MM.1S (cell line): Measurements from ENCODE around the gene GALNT6.

Source experiments
- DNase-seq: peaks from one replicate; pipeline ENCODE4 v3.0.0-alpha.2; 2015
- H2AFZ ChIP-seq: fragments of 300-600 bp; sonication (generic); 2 replicates; pipeline ENCODE4 v1.6.0; 2016; ENCODE audit warnings: antibody characterized with exemption, low read length
- H3F3A ChIP-seq: fragments of 300-600 bp; sonication (generic); 2 replicates; pipeline ENCODE4 v1.6.1; 2016; ENCODE audit warnings: mild to moderate bottlenecking, antibody characterized with exemption, low read length, moderate library complexity, mixed read lengths; ENCODE audit not compliant: insufficient read depth
- H3K27ac ChIP-seq: fragments of 300-600 bp; sonication (generic); 2 replicates; pipeline ENCODE4 v1.5.1; 2016; ENCODE audit warnings: mild to moderate bottlenecking, low read length
- H3K27me3 ChIP-seq: fragments of 300-600 bp; sonication (generic); replicated peaks from 2 replicates; pipeline ENCODE4 v1.6.0; 2016; ENCODE audit warnings: low read length; ENCODE audit not compliant: insufficient read depth
- H3K36me3 ChIP-seq: fragments of 300-600 bp; sonication (generic); replicated peaks from 2 replicates; pipeline ENCODE4 v1.6.1; 2016; ENCODE audit warnings: mild to moderate bottlenecking, low read length, mixed read lengths; ENCODE audit not compliant: insufficient read depth
- H3K4me1 ChIP-seq: fragments of 300-600 bp; sonication (generic); 2 replicates; pipeline ENCODE4 v1.6.1; 2016; ENCODE audit warnings: low read length, mixed read lengths
- H3K4me2 ChIP-seq: fragments of 300-600 bp; sonication (generic); 2 replicates; pipeline ENCODE4 v1.6.0; 2016; ENCODE audit warnings: low read depth, low read length
- H3K4me3 ChIP-seq: fragments of 300-600 bp; sonication (generic); 2 replicates; pipeline ENCODE4 v1.5.1; 2016; ENCODE audit warnings: low read length, mixed read lengths
- H3K79me2 ChIP-seq: fragments of 300-600 bp; sonication (generic); 2 replicates; pipeline ENCODE4 v1.6.1; 2016; ENCODE audit warnings: mixed run types, low read length, mixed read lengths
- H3K9ac ChIP-seq: fragments of 300-600 bp; sonication (generic); 2 replicates; pipeline ENCODE4 v1.6.1; 2016; ENCODE audit warnings: low read length, mixed read lengths
- H3K9me2 ChIP-seq: fragments of 300-600 bp; sonication (generic); replicated peaks from 2 replicates; pipeline ENCODE4 v1.6.1; 2016; ENCODE audit warnings: mild to moderate bottlenecking, low read length, mixed read lengths; ENCODE audit not compliant: insufficient read depth
- H3K9me3 ChIP-seq: fragments of 300-600 bp; sonication (generic); replicated peaks from 2 replicates; pipeline ENCODE4 v1.6.1; 2016; ENCODE audit warnings: mild to moderate bottlenecking, low read length, mixed read lengths; ENCODE audit not compliant: insufficient read depth
- H4K20me1 ChIP-seq: fragments of 300-600 bp; sonication (generic); 2 replicates; pipeline ENCODE4 v1.6.1; 2016; ENCODE audit warnings: mild to moderate bottlenecking, low read length, moderate library complexity, mixed read lengths; ENCODE audit not compliant: insufficient read depth
- EZH2 ChIP-seq: fragments of 300-600 bp; sonication (generic); optimal IDR thresholded peaks from 2 replicates; pipeline ENCODE3; 2017; ENCODE audit warnings: low read depth, mild to moderate bottlenecking, antibody characterized with exemption, low read length, mixed read lengths
- EZH2phosphoT487 ChIP-seq: fragments of 300-600 bp; sonication (generic); IDR thresholded peaks from 2 replicates; pipeline ENCODE4 v1.6.1; 2018; ENCODE audit warnings: antibody characterized with exemption, low read length
- TF ChIP-seq, protein P1 (sequence below): fragments of 300-600 bp; sonication (generic); IDR thresholded peaks from 2 replicates; pipeline ENCODE4 v1.5.1; 2016; ENCODE audit warnings: antibody characterized with exemption, low read length, mixed read lengths

Gene GALNT6

DNA sequence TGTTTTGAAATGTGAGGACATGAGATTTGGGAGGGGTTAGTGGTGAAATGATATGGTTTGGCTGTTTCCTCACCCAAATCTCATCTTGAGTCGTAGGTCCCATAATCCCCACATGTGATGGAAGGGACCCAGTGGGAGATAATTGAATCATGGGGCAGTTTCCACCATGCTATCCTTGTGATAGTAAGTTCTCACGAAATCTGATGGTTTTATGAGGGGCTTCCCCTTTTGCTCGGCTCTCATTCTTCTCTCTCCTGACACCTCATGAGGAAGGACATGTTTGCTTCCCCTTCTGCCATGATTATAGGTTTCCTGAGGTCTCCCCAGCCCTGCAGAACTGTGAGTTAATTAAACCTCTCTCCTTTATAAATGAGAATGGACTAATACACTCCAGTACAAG is 18.0 kb downstream of the GALNT6 start:
- Histone ChIP-seq H3K4me2 (no peak overlapping the region), H3K79me2 (no peaks in the 10 kb centered on the region), H3K27ac (no peak overlapping the region), H2AFZ (no peak overlapping the region), H3K9ac (no peak overlapping the region), H3F3A (peaks cover 12% of the 10 kb centered on the region), H3K9me2 (no peaks in the 10 kb centered on the region), H3K4me3 (no peak overlapping the region), H3K36me3 (no peaks in the 10 kb centered on the region), H3K9me3 (no peaks in the 10 kb centered on the region), H3K4me1 (peaks cover 13% of the 10 kb centered on the region), H4K20me1 (no peaks in the 10 kb centered on the region), H3K27me3 (no peaks in the 10 kb centered on the region)
- TF ChIP-seq, protein P1, sequence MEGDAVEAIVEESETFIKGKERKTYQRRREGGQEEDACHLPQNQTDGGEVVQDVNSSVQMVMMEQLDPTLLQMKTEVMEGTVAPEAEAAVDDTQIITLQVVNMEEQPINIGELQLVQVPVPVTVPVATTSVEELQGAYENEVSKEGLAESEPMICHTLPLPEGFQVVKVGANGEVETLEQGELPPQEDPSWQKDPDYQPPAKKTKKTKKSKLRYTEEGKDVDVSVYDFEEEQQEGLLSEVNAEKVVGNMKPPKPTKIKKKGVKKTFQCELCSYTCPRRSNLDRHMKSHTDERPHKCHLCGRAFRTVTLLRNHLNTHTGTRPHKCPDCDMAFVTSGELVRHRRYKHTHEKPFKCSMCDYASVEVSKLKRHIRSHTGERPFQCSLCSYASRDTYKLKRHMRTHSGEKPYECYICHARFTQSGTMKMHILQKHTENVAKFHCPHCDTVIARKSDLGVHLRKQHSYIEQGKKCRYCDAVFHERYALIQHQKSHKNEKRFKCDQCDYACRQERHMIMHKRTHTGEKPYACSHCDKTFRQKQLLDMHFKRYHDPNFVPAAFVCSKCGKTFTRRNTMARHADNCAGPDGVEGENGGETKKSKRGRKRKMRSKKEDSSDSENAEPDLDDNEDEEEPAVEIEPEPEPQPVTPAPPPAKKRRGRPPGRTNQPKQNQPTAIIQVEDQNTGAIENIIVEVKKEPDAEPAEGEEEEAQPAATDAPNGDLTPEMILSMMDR, result no peak
- TF ChIP-seq EZH2phosphoT487 (no peak), EZH2 (no peak)
- no peak for DNase-seq

DNA sequence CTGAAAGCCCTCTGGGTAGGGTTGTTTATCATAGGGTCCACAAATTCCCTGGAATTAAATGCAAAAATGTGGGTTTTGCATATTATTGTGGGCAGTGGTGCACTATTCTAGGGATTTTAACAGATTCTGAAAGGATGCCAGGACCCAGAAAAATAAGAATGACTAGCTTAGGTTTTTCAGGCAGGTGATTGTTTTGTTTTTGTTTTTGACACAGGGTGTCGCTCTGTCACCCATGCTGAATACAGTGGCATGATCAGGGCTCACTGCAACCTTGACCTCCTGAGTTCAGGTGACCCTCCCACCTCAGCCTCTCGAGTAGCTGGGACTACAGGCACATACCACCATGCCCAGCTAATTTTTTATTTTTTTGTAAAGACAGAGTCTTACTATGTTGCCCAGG is 19.2 kb downstream of the GALNT6 start:
- no peak overlapping the region for H2AFZ ChIP-seq
- no peak overlapping the region for H3K9ac ChIP-seq
- TF ChIP-seq, protein P1, result no peak
- TF ChIP-seq EZH2phosphoT487 (no peak), EZH2 (no peak)
- no peak overlapping the region for H3K4me3 ChIP-seq
- H3K36me3 ChIP-seq, result no peaks in the 10 kb centered on the region
- H3K4me1 ChIP-seq, result peaks cover 16% of the 10 kb centered on the region
- no peaks in the 10 kb centered on the region for H3K79me2 ChIP-seq
- H3K27me3 ChIP-seq, result no peaks in the 10 kb centered on the region
- no peaks in the 10 kb centered on the region for H3K9me3 ChIP-seq
- no peak for DNase-seq
- peaks cover 12% of the 10 kb centered on the region for H3F3A ChIP-seq
- H4K20me1 ChIP-seq, result no peaks in the 10 kb centered on the region
- no peak overlapping the region for H3K27ac ChIP-seq
- H3K4me2 ChIP-seq, result no peak overlapping the region
- no peaks in the 10 kb centered on the region for H3K9me2 ChIP-seq

DNA sequence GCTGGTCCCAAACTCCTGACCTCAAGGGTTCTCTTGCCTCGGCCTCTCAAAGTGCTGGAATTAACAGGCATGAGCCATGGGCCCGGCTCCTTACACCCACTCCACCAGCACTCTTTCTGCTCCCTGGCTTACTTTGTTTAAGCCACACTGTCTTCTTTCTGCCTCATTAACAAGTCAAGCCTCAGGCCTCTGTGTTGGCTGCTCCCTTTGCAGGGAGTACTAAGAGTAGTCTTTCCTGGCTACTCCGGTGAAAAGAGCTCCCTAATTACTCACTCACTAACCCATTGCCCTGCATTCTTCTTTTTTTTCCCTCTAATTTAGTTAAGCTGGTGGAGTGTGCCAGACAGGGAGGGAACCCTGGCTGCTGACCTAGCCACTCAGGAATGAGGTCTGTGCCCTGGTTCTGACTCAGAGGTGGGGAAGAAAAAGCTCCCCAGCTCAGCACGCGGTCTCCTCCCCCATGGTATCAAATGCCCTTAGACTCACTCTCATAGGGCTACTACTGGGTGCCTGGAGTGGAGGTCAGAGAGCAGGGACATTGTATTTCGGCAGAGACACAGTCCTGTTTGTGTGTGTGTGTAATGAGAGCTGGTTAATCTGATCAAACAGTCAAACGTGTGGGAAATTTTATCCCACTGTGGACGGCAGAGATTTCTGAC is 19.8 kb downstream of the GALNT6 start:
- Histone ChIP-seq H3K36me3 (no peaks in the 10 kb centered on the region), H2AFZ (no peak overlapping the region), H3K4me3 (no peak overlapping the region), H3K9me2 (no peaks in the 10 kb centered on the region), H3K4me1 (peaks cover 16% of the 10 kb centered on the region), H3K79me2 (no peaks in the 10 kb centered on the region), H3K9ac (no peak overlapping the region), H4K20me1 (no peaks in the 10 kb centered on the region), H3K27me3 (no peaks in the 10 kb centered on the region), H3K27ac (no peak overlapping the region), H3F3A (peaks cover 12% of the 10 kb centered on the region), H3K9me3 (no peaks in the 10 kb centered on the region), H3K4me2 (no peak overlapping the region)
- no peak for DNase-seq
- TF ChIP-seq EZH2 (no peak), EZH2phosphoT487 (no peak)
- TF ChIP-seq, protein P1, result no peak
